ENCODE results near the gene PELI1. TPM values are rescaled to one million over a fixed set of nuclear protein-coding genes. Genes with fewer than 3 reads are reported as not detected.
A peak's percentile ranks its signal among the peaks of the same experiment; 100 is the strongest.
"Not testable (repeated sequence)": the region's sequence is repeated elsewhere in the genome, so short reads cannot be mapped to it uniquely, and the experiment has no call there.

PELI1 gene
- polyA plus RNA-seq, 3 donors, result 28.6 to 36.3 (median 32.2) TPM

GRCh38 chr2:64127119-64127518, 17.1 kb downstream of the PELI1 start:
- no peak for DNase-seq

- DNase-seq, result no peak
Observed at GRCh38 chr2:64126601-64127000, 17.6 kb downstream of the PELI1 start.

GRCh38 chr2:64124571-64124970, 19.6 kb downstream of the PELI1 start:
- DNase-seq, result no peak

- DNase-seq, result no peak
Observed at GRCh38 chr2:64124168-64124567, 20.1 kb downstream of the PELI1 start.

GRCh38 chr2:64123740-64124139, 20.5 kb downstream of the PELI1 start:
- no peak for DNase-seq

GRCh38 chr2:64122358-64122757, 21.9 kb downstream of the PELI1 start:
- DNase-seq, result peak; percentile 29

- no peak for DNase-seq
Observed at GRCh38 chr2:64120928-64121327, 23.3 kb downstream of the PELI1 start.

GRCh38 chr2:64120008-64120407, 24.2 kb downstream of the PELI1 start:
- no peak for DNase-seq

GRCh38 chr2:64119369-64119768, 24.9 kb downstream of the PELI1 start:
- DNase-seq, result no peak

- no peak for DNase-seq
Observed at GRCh38 chr2:64115808-64116598, 28.2 kb downstream of the PELI1 start.

- DNase-seq, result no peak
Observed at GRCh38 chr2:64114912-64115277, 29.3 kb downstream of the PELI1 start.

GRCh38 chr2:64114063-64114911, 29.9 kb downstream of the PELI1 start:
- DNase-seq, result no peak

- no peak for DNase-seq
Observed at GRCh38 chr2:64112016-64112415, 32.2 kb downstream of the PELI1 start.

GRCh38 chr2:64111426-64111825, 32.8 kb downstream of the PELI1 start:
- no peak for DNase-seq

GRCh38 chr2:64108666-64109241, 35.5 kb downstream of the PELI1 start:
- DNase-seq, result no peak

GRCh38 chr2:64106481-64106880, 37.7 kb downstream of the PELI1 start:
- DNase-seq, result no peak

GRCh38 chr2:64105670-64106461, 38.4 kb downstream of the PELI1 start:
- DNase-seq, result peak; percentile 26

GRCh38 chr2:64104933-64105332, 39.3 kb downstream of the PELI1 start:
- no peak for DNase-seq

- DNase-seq, result not testable (repeated sequence)
Observed at GRCh38 chr2:64102736-64103135, 41.5 kb downstream of the PELI1 start.

- no peak for DNase-seq
Observed at GRCh38 chr2:64101141-64101591, 43.1 kb downstream of the PELI1 start.

- not testable (repeated sequence) for DNase-seq
Observed at GRCh38 chr2:64100584-64100983, 43.6 kb downstream of the PELI1 start.

All from renal pelvis (tissue), 4 donors.